ENCODE data around the gene ITIH1. TPM values are rescaled to one million over a fixed set of nuclear protein-coding genes. Genes with fewer than 3 reads are reported as not detected.

ITIH1 gene
- total RNA-seq, 4 donors from 2014 or later, result 0.39 TPM; not detected in 3

- WGBS, 2 donors, result 67 to 68% methylated on average over 15 to 17 of the region's 17 CpGs
- peak; percentile 53 to 89 for DNase-seq (ENCODE audit: low spot score in 2 of 2)
- intact Hi-C loops (cut with DNase I; ENCODE audit: low total_unique reads), result no loop called here
- TF ChIP-seq CTCF (IDR thresholded peaks at IDR 0.05), result no peak
- TF ChIP-seq POLR2A (IDR thresholded peaks at IDR 0.05), result no peak
- H3K4me3 ChIP-seq (ENCODE audit: low read depth, poor library complexity, severe bottlenecking), result no peak overlapping the region
Observed at GRCh38 chr3:52787672-52788625, 10.6 kb downstream of the ITIH1 start.

GRCh38 chr3:52788890-52789745 lies 11.7 kb downstream of the ITIH1 start:
- WGBS, 2 donors, result 84 to 87% methylated on average over 16 of the region's 16 CpGs
- DNase-seq (ENCODE audit: low spot score in 2 of 2), result no peak
- intact Hi-C loops (cut with DNase I; ENCODE audit: low total_unique reads), result no loop called here
- no peak overlapping the region for H3K4me3 ChIP-seq (ENCODE audit: low read depth, poor library complexity, severe bottlenecking)
- TF ChIP-seq POLR2A (IDR thresholded peaks at IDR 0.05), result no peak
- TF ChIP-seq CTCF (IDR thresholded peaks at IDR 0.05), result no peak

GRCh38 chr3:52789746-52790040 lies 12.3 kb downstream of the ITIH1 start:
- WGBS, 2 donors, result 54 to 72% methylated on average over 3 to 4 of the region's 6 CpGs
- intact Hi-C loops (cut with DNase I; ENCODE audit: low total_unique reads), result no loop called here
- H3K4me3 ChIP-seq (ENCODE audit: low read depth, poor library complexity, severe bottlenecking), result no peak overlapping the region
- TF ChIP-seq CTCF (IDR thresholded peaks at IDR 0.05), result no peak
- TF ChIP-seq POLR2A (IDR thresholded peaks at IDR 0.05), result no peak
- no peak for DNase-seq (ENCODE audit: low spot score in 2 of 2)

- WGBS, 2 donors, result 92 to 93% methylated on average over 7 of the region's 7 CpGs
- intact Hi-C loops (cut with DNase I; ENCODE audit: low total_unique reads), result no loop called here
- TF ChIP-seq CTCF (IDR thresholded peaks at IDR 0.05) (no peak), POLR2A (IDR thresholded peaks at IDR 0.05) (no peak)
- DNase-seq (ENCODE audit: low spot score in 2 of 2), result no peak
- H3K4me3 ChIP-seq (ENCODE audit: low read depth, poor library complexity, severe bottlenecking), result no peak overlapping the region
Observed at GRCh38 chr3:52790337-52790736, 12.9 kb downstream of the ITIH1 start.

- H3K4me3 ChIP-seq (ENCODE audit: low read depth, poor library complexity, severe bottlenecking), result no peak overlapping the region
- TF ChIP-seq CTCF (IDR thresholded peaks at IDR 0.05) (no peak), POLR2A (IDR thresholded peaks at IDR 0.05) (no peak)
- no peak for DNase-seq (ENCODE audit: low spot score in 2 of 2)
- WGBS, 2 donors, result 79 to 89% methylated on average over 13 of the region's 13 CpGs
- intact Hi-C loops (cut with DNase I; ENCODE audit: low total_unique reads), result no loop called here
Observed at GRCh38 chr3:52790741-52791140, 13.3 kb downstream of the ITIH1 start.
